RWPE2 (cell line): ENCODE results near the gene SBK3.
"Not testable (repeated sequence)": the region's sequence is repeated elsewhere in the genome, so short reads cannot be mapped to it uniquely, and the experiment has no call there.

Experiments
- ATAC-seq: fragments of 200-7000 bp; cut with Tn5 transposase; 3 replicates; pipeline ENCODE4 v1.9.1; 2021; ENCODE audit warnings: low read depth
- DNase-seq: peaks from one replicate; pipeline ENCODE4 v3.0.0-alpha.2; 2020; ENCODE audit warnings: low spot score
- H3K27ac ChIP-seq: fragments of 450-650 bp; 2 replicates; pipeline ENCODE4 v1.5.1; 2017; ENCODE audit warnings: mild to moderate bottlenecking; ENCODE audit not compliant: poor library complexity, severe bottlenecking
- H3K27me3 ChIP-seq: fragments of 250-450 bp; sonication (Bioruptor Pico); 2 replicates; pipeline ENCODE4 v1.5.1; 2021; ENCODE audit warnings: mild to moderate bottlenecking, moderate library complexity; ENCODE audit not compliant: insufficient read depth, poor library complexity, severe bottlenecking
- H3K36me3 ChIP-seq: fragments of 250-450 bp; sonication (Bioruptor Pico); 2 replicates; pipeline ENCODE4 v1.5.1; 2020; ENCODE audit warnings: low read depth, mild to moderate bottlenecking, moderate library complexity
- H3K4me1 ChIP-seq: fragments of 250-450 bp; sonication (Bioruptor Pico); 2 replicates; pipeline ENCODE4 v1.5.1; 2021; ENCODE audit warnings: mild to moderate bottlenecking, moderate library complexity; ENCODE audit not compliant: insufficient read depth, poor library complexity, severe bottlenecking
- H3K4me3 ChIP-seq: fragments of 250-450 bp; sonication (Bioruptor Pico); 2 replicates; pipeline ENCODE4 v1.5.1; 2021; ENCODE audit warnings: mild to moderate bottlenecking, moderate library complexity; ENCODE audit not compliant: severe bottlenecking
- H3K9me3 ChIP-seq: fragments of 250-450 bp; sonication (Bioruptor Pico); 2 replicates; pipeline ENCODE4 v1.5.1; 2021; ENCODE audit warnings: mild to moderate bottlenecking, moderate library complexity; ENCODE audit not compliant: severe bottlenecking
- CTCF ChIP-seq: fragments of 450-650 bp; IDR thresholded peaks from one replicate; pipeline ENCODE4 v1.5.1; 2017; ENCODE audit warnings: mild to moderate bottlenecking, moderate library complexity; ENCODE audit not compliant: poor library complexity, severe bottlenecking

Gene SBK3

GRCh38 chr19:55584871-55585270 lies 39.5 kb upstream of the SBK3 start:
- no peak for TF ChIP-seq CTCF
- H3K27ac ChIP-seq, result no peak overlapping the region
- H3K9me3 ChIP-seq, result no peaks in the 10 kb centered on the region
- ATAC-seq (no peak), DNase-seq (no peak)
- H3K36me3 ChIP-seq, result no peaks in the 10 kb centered on the region
- H3K4me1 ChIP-seq, result peaks cover 6% of the 10 kb centered on the region
- H3K27me3 ChIP-seq, result no peaks in the 10 kb centered on the region
- H3K4me3 ChIP-seq, result no peak overlapping the region

- not testable (repeated sequence) for H3K4me1 ChIP-seq, DNase-seq, ATAC-seq
Measured at GRCh38 chr19:55583897-55584296, 38.6 kb upstream of the SBK3 start.

GRCh38 chr19:55582284-55582683 lies 36.9 kb upstream of the SBK3 start:
- not testable (repeated sequence) for H3K9me3 ChIP-seq, H3K36me3 ChIP-seq, ATAC-seq, H3K4me3 ChIP-seq, H3K27ac ChIP-seq, H3K4me1 ChIP-seq, DNase-seq, H3K27me3 ChIP-seq

More at GRCh38 chr19:55583897-55584296, 38.6 kb upstream of the SBK3 start:
- not testable (repeated sequence) for H3K27me3 ChIP-seq, H3K36me3 ChIP-seq, H3K4me3 ChIP-seq, H3K9me3 ChIP-seq, H3K27ac ChIP-seq

GRCh38 chr19:55581823-55582223 lies 36.5 kb upstream of the SBK3 start:
- Histone ChIP-seq H3K4me3 (no peak overlapping the region), H3K27me3 (no peaks in the 10 kb centered on the region), H3K36me3 (0 out of 2 replicates have a peak, but pooled peaks cover 6% of the 10 kb centered on the region), H3K9me3 (no peaks in the 10 kb centered on the region), H3K27ac (no peak overlapping the region), H3K4me1 (peaks cover 6% of the 10 kb centered on the region)
- DNase-seq (no peak), ATAC-seq (no peak)
- no peak for TF ChIP-seq CTCF

- Histone ChIP-seq H3K4me3 (peak overlapping the region; percentile 93), H3K27ac (peak overlapping the region; percentile 70), H3K36me3 (0 out of 2 replicates have a peak, but pooled peaks cover 7% of the 10 kb centered on the region), H3K9me3 (no peaks in the 10 kb centered on the region), H3K4me1 (peaks cover 3% of the 10 kb centered on the region), H3K27me3 (no peaks in the 10 kb centered on the region)
- DNase-seq (no peak), ATAC-seq (no peak)
- TF ChIP-seq CTCF, result no peak
Measured at GRCh38 chr19:55581145-55581822, 35.9 kb upstream of the SBK3 start.

- H3K36me3 ChIP-seq, result 0 out of 2 replicates have a peak, but pooled peaks cover 7% of the 10 kb centered on the region
- no peak for TF ChIP-seq CTCF
- H3K4me1 ChIP-seq, result no peaks in the 10 kb centered on the region
- H3K9me3 ChIP-seq, result no peaks in the 10 kb centered on the region
- peak; percentile 73 for ATAC-seq
- H3K27me3 ChIP-seq, result no peaks in the 10 kb centered on the region
- H3K27ac ChIP-seq, result peak within 1 kb of the TSS; percentile 70
- H3K4me3 ChIP-seq, result peak within 1 kb of the TSS; percentile 93
- peak; percentile 82 for DNase-seq
Measured at GRCh38 chr19:55580628-55581144, 35.3 kb upstream of the SBK3 start, which contains the start of gene ZNF579. TSS of gene ZNF579 (minus strand) at chr19:55580848. CDS start at chr19:55579639, 1,209 bp downstream.
